ENCODE results near the gene SSTR3. TPM values are rescaled to one million over a fixed set of nuclear protein-coding genes. Genes with fewer than 3 reads are reported as not detected.

The SSTR3 gene
- total RNA-seq, 4 donors from 2014 or later, result not detected

- no peaks in the 10 kb centered on the region for H3K27me3 ChIP-seq
- TF ChIP-seq CTCF (IDR thresholded peaks at IDR 0.05), result no peak
- no peak for TF ChIP-seq POLR2A (IDR thresholded peaks at IDR 0.05; ENCODE audit: low read depth)
- TF ChIP-seq EP300 (IDR thresholded peaks at IDR 0.05), result no peak
- no peak for TF ChIP-seq POLR2AphosphoS5 (IDR thresholded peaks at IDR 0.05)
- no peak overlapping the region for H3K4me3 ChIP-seq
- peaks cover 15 to 27% (median 21%) of the 10 kb centered on the region in 4 donors for H3K4me1 ChIP-seq
- H3K27ac ChIP-seq (replicated peaks in 1 of 4), result no peak overlapping the region
- H3K36me3 ChIP-seq, result no peaks in the 10 kb centered on the region
- DNase-seq (ENCODE audit: extremely low spot score), result no peak
- WGBS, result 90% methylated on average over 4 of the region's 10 CpGs
- intact Hi-C loops (cut with DNase I), result no loop called here
- no peaks in the 10 kb centered on the region for H3K9me3 ChIP-seq
These were observed 42.2 kb downstream of the SSTR3 start for GRCh38 chr22:37169947-37170688.

DNA sequence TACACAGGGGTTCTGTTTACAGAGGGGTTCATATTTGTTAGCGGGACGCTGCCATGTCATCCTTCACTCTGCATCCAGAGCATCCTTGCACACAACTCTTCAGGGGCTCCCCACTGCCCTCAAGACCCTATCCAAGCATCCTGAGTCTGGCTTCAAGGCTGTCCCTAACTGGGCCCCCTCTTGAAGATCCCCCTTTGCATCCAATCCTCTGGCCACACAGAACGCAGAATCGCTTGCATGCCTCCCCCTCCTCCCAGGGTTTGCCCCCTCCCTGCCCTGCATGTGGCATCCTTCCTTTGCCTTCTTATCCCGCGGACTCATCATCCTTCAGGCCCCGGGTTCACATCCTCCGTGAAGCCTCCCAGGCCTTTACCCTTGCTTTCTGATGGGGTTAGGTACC lies 42.9 kb downstream of the SSTR3 start:
- WGBS, result 89% methylated on average over 8 of the region's 8 CpGs
- Histone ChIP-seq H3K9me3 (no peaks in the 10 kb centered on the region), H3K27ac (replicated peaks in 1 of 4) (no peak overlapping the region), H3K4me3 (no peak overlapping the region), H3K36me3 (no peaks in the 10 kb centered on the region), H3K27me3 (no peaks in the 10 kb centered on the region), H3K4me1 (peaks cover 15 to 27% (median 21%) of the 10 kb centered on the region in 4 donors)
- TF ChIP-seq POLR2A (IDR thresholded peaks at IDR 0.05; ENCODE audit: low read depth) (no peak), EP300 (IDR thresholded peaks at IDR 0.05) (no peak), POLR2AphosphoS5 (IDR thresholded peaks at IDR 0.05) (no peak), CTCF (IDR thresholded peaks at IDR 0.05) (no peak)
- no peak for DNase-seq (ENCODE audit: extremely low spot score)
- intact Hi-C loops (cut with DNase I), result no loop called here

- H3K27me3 ChIP-seq, result peaks cover 0 to 6% (median 0%) of the 10 kb centered on the region in 4 donors
- intact Hi-C loops (cut with DNase I), result loop anchor here (1.0 kb wide), 1 partner anchor 30 kb away; no protein-coding TSS in a partner anchor
- DNase-seq (ENCODE audit: extremely low spot score), result no peak
- H3K36me3 ChIP-seq, result no peaks in the 10 kb centered on the region
- peak overlapping the region in 2 of 4 donors; percentile 7 to 41 for H3K27ac ChIP-seq (replicated peaks in 1 of 4)
- TF ChIP-seq CTCF (IDR thresholded peaks at IDR 0.05), result no peak
- no peak for TF ChIP-seq POLR2A (IDR thresholded peaks at IDR 0.05; ENCODE audit: low read depth)
- TF ChIP-seq POLR2AphosphoS5 (IDR thresholded peaks at IDR 0.05), result no peak
- no peak for TF ChIP-seq EP300 (IDR thresholded peaks at IDR 0.05)
- WGBS, result 40% methylated on average over 8 of the region's 8 CpGs
- no peak overlapping the region for H3K4me3 ChIP-seq
- peaks cover 15 to 27% (median 21%) of the 10 kb centered on the region in 4 donors for H3K4me1 ChIP-seq
- no peaks in the 10 kb centered on the region for H3K9me3 ChIP-seq
These were observed 44.2 kb downstream of the SSTR3 start for GRCh38 chr22:37167981-37168647.

- peak overlapping the region in 1 of 4 donors; percentile 32 for H3K4me3 ChIP-seq
- WGBS, result 67% methylated on average over 15 of the region's 17 CpGs
- DNase-seq (ENCODE audit: extremely low spot score), result no peak
- H3K36me3 ChIP-seq, result no peaks in the 10 kb centered on the region
- H3K27me3 ChIP-seq, result peaks cover 0 to 12% (median under 1%) of the 10 kb centered on the region in 4 donors
- peak overlapping the region in 3 of 4 donors; percentile 26 to 41 (median 34) for H3K27ac ChIP-seq (replicated peaks in 1 of 4)
- H3K9me3 ChIP-seq, result no peaks in the 10 kb centered on the region
- TF ChIP-seq CTCF (IDR thresholded peaks at IDR 0.05), result no peak
- TF ChIP-seq POLR2A (IDR thresholded peaks at IDR 0.05; ENCODE audit: low read depth), result no peak
- TF ChIP-seq EP300 (IDR thresholded peaks at IDR 0.05), result no peak
- TF ChIP-seq POLR2AphosphoS5 (IDR thresholded peaks at IDR 0.05), result no peak
- peaks cover 15 to 27% (median 21%) of the 10 kb centered on the region in 4 donors for H3K4me1 ChIP-seq
- intact Hi-C loops (cut with DNase I), result loop anchor here (1.0 kb wide), 1 partner anchor 31 kb away; no protein-coding TSS in a partner anchor
These were observed 44.9 kb downstream of the SSTR3 start for GRCh38 chr22:37167176-37167980.
